OCI-LY1 (cell line): ENCODE data around the gene RANBP3L.

Source experiments
- CTCF ChIP-seq: fragments of 200-600 bp; sonication (generic), shearing (Covaris generic); IDR thresholded peaks from 2 replicates; pipeline ENCODE4 v1.5.1; 2017; ENCODE audit warnings: mild to moderate bottlenecking, antibody characterized with exemption, low read length, moderate library complexity, mixed read lengths
- EZH2 ChIP-seq: fragments of 200-600 bp; sonication (generic), shearing (Covaris generic); IDR thresholded peaks from 2 replicates; pipeline ENCODE4 v1.8.0; 2017; ENCODE audit warnings: borderline replicate concordance, mixed run types, mild to moderate bottlenecking, antibody characterized with exemption, low read length, moderate library complexity, mixed read lengths

GRCh38 chr5:36246036-36246800, 55.5 kb downstream of the RANBP3L start:
- TF ChIP-seq CTCF (no peak), EZH2 (no peak)
